ENCODE data around the gene RIMS4.

DNA sequence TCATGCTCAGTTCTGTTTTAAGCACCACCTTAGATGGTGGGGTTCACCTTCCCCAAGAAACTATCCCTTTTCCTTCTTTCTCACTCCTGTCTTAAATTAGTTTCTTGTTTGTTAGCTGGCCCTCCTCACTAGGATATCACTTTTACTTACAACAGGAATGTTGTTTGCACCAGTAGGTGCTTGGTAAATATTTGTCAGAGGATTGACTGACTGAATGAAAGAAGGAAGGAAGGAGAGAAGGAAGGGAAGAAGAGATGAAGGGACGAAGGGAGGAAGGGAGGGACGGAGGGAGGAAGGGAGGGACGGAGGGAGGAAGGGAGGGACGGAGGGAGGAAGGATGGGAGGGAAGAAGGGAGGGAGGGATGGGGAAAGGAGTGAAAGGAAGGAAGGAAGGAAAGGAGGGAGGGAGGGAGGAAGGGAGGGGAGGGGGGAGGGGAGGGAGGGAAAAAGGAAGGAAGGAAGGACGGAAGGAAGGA, 65.2 kb downstream of the RIMS4 start:
- TF ChIP-seq POLR2AphosphoS5 (IDR thresholded peaks at IDR 0.05) (no peak), EP300 (IDR thresholded peaks at IDR 0.05) (no peak)
- TF ChIP-seq, protein P1, sequence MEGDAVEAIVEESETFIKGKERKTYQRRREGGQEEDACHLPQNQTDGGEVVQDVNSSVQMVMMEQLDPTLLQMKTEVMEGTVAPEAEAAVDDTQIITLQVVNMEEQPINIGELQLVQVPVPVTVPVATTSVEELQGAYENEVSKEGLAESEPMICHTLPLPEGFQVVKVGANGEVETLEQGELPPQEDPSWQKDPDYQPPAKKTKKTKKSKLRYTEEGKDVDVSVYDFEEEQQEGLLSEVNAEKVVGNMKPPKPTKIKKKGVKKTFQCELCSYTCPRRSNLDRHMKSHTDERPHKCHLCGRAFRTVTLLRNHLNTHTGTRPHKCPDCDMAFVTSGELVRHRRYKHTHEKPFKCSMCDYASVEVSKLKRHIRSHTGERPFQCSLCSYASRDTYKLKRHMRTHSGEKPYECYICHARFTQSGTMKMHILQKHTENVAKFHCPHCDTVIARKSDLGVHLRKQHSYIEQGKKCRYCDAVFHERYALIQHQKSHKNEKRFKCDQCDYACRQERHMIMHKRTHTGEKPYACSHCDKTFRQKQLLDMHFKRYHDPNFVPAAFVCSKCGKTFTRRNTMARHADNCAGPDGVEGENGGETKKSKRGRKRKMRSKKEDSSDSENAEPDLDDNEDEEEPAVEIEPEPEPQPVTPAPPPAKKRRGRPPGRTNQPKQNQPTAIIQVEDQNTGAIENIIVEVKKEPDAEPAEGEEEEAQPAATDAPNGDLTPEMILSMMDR (IDR thresholded peaks at IDR 0.05): no peak
